ENCODE data around the gene TUBB4A.

Gene TUBB4A

DNA sequence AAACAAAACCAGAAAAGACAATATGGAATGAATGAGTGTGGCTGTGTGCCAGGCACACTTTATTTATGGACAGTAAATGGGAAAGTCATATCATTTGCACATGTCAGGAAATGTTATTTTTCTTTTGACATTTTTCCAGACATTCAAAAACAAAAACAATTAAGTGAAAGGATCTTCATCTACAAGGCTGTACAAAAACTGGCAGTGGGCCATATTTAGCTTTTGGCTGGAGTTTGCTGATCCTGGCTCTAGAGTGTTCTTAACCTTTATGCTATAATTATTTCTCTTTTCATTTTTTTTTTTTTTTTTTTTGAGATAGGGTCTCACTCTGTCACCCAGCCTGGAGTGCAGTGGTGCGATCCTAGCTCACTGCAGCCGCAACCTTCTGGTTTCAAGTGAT, 22.2 kb upstream of the TUBB4A start:
- no peak overlapping the region for H3K4me3 ChIP-seq (ENCODE audit: control insufficient read depth, low read depth, low read length)
- TF ChIP-seq CTCF (IDR thresholded peaks at IDR 0.05; ENCODE audit: control insufficient read depth, insufficient read depth, low read depth, low read length, missing control alignments): no peak
- DNase-seq (ENCODE audit: low read depth): no peak

- H3K4me3 ChIP-seq (ENCODE audit: control insufficient read depth, low read depth, low read length): no peak overlapping the region
- DNase-seq (ENCODE audit: low read depth): no peak
- no peak for TF ChIP-seq CTCF (IDR thresholded peaks at IDR 0.05; ENCODE audit: control insufficient read depth, insufficient read depth, low read depth, low read length, missing control alignments)
Observed at GRCh38 chr19:6522712-6523111, 20.6 kb upstream of the TUBB4A start.

GRCh38 chr19:6521718-6522646, 19.9 kb upstream of the TUBB4A start:
- no peak for DNase-seq (ENCODE audit: low read depth)
- TF ChIP-seq CTCF (IDR thresholded peaks at IDR 0.05; ENCODE audit: control insufficient read depth, insufficient read depth, low read depth, low read length, missing control alignments): no peak
- no peak overlapping the region for H3K4me3 ChIP-seq (ENCODE audit: control insufficient read depth, low read depth, low read length)

DNA sequence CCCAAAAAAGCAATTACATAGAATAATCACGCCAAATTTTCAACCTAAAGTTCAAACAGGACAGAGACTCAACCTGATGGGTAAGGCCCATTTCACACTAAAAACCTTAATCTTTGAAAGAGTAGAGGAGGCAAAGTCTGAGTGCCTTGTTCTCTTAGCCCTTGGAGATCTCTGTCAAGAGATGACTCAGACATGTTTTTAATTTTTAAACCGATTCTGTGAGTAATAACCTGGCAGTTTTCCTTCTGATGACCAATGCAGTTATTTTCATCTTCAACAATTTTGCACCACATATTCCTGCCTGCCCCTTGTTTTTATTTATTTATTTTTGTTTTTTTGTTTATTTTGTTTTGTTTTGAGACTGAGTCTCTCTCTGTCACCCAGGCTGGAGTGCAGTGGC, 17.2 kb upstream of the TUBB4A start:
- DNase-seq (ENCODE audit: low read depth): peak; percentile 39
- TF ChIP-seq CTCF (IDR thresholded peaks at IDR 0.05; ENCODE audit: control insufficient read depth, insufficient read depth, low read depth, low read length, missing control alignments): no peak
- H3K4me3 ChIP-seq (ENCODE audit: control insufficient read depth, low read depth, low read length): no peak overlapping the region

GRCh38 chr19:6518145-6518911, 16.2 kb upstream of the TUBB4A start:
- DNase-seq (ENCODE audit: low read depth): no peak
- H3K4me3 ChIP-seq (ENCODE audit: control insufficient read depth, low read depth, low read length): no peak overlapping the region
- no peak for TF ChIP-seq CTCF (IDR thresholded peaks at IDR 0.05; ENCODE audit: control insufficient read depth, insufficient read depth, low read depth, low read length, missing control alignments)

GRCh38 chr19:6516659-6517291, 14.7 kb upstream of the TUBB4A start:
- TF ChIP-seq CTCF (IDR thresholded peaks at IDR 0.05; ENCODE audit: control insufficient read depth, insufficient read depth, low read depth, low read length, missing control alignments): peak; percentile 99
- peak overlapping the region; percentile 70 for H3K4me3 ChIP-seq (ENCODE audit: control insufficient read depth, low read depth, low read length)
- DNase-seq (ENCODE audit: low read depth): peak; percentile 27
